Muscle of back (tissue), 11 donors: Measurements from ENCODE around the gene TSSK3. TPM values are rescaled to one million over a fixed set of nuclear protein-coding genes. Genes with fewer than 3 reads are reported as not detected.
"Not testable (repeated sequence)": the region's sequence is repeated elsewhere in the genome, so short reads cannot be mapped to it uniquely, and the experiment has no call there.

Experiments
- DNase-seq, 3 donors: peaks; one replicate each; pipeline versions ENCODE4 v3.0.0 to v3.0.0-alpha.2; 2013
- polyA plus RNA-seq, 10 donors: library from polyadenylated mRNA; unstranded; fragments of 120-200 nt; gene quantifications; one replicate each; pipeline ENCODE4 v1.2.1, GENCODE V29; 2013; ENCODE audit not compliant: insufficient read length in 10 of 10

The TSSK3 gene
- polyA plus RNA-seq, 10 donors = 0.82 to 5.1 (median 1.8) TPM

- not testable (repeated sequence) for DNase-seq
These were observed 34.2 kb downstream of the TSSK3 start for GRCh38 chr1:32396524-32396923.

GRCh38 chr1:32398401-32398800, 36.1 kb downstream of the TSSK3 start:
- DNase-seq = no peak

GRCh38 chr1:32399843-32400242, 37.5 kb downstream of the TSSK3 start:
- DNase-seq = no peak

GRCh38 chr1:32400876-32401631, 38.7 kb downstream of the TSSK3 start:
- DNase-seq = peak; percentile 78 to 90 (median 82)

GRCh38 chr1:32404946-32405345, 42.6 kb downstream of the TSSK3 start:
- no peak for DNase-seq

- DNase-seq = no peak
These were observed 43.5 kb downstream of the TSSK3 start for GRCh38 chr1:32405672-32406467.

- DNase-seq = no peak
These were observed 44.3 kb downstream of the TSSK3 start for GRCh38 chr1:32406629-32407111.

- DNase-seq = no peak
These were observed 48.9 kb downstream of the TSSK3 start for GRCh38 chr1:32411261-32411660.

- peak in 2 of 3 donors; percentile 25 to 46 for DNase-seq
These were observed 51.3 kb downstream of the TSSK3 start for GRCh38 chr1:32413507-32414185.

Other genes with a start within 250 kb of the TSSK3 start
- 10 to 100 TPM; 27.8 to 44.4 (median 33.7) TPM for gene TXLNA, start 182.9 kb upstream of the TSSK3 start, polyA plus RNA-seq
- 10 to 100 TPM; 28.8 to 60.1 (median 46.8) TPM for gene CCDC28B, start 161.9 kb upstream of the TSSK3 start, polyA plus RNA-seq
- gene IQCC, start 156.9 kb upstream of the TSSK3 start, polyA plus RNA-seq = 1 to 10 TPM; 2.0 to 4.9 (median 3.1) TPM
- gene DCDC2B, start 153.4 kb upstream of the TSSK3 start, polyA plus RNA-seq = under 1 TPM; 0.19 to 0.94 (median 0.31) TPM
- 10 to 100 TPM in 4 of 10 donors, 1 to 10 TPM in 6; 8.0 to 16.0 (median 9.1) TPM for gene TMEM234, start 140.2 kb upstream of the TSSK3 start, polyA plus RNA-seq
- gene EIF3I, start 140.1 kb upstream of the TSSK3 start, polyA plus RNA-seq = 100 to 1,000 TPM; 146 to 185 (median 164) TPM
- 1 to 10 TPM; 2.1 to 6.7 (median 3.9) TPM for gene FAM167B, start 115.3 kb upstream of the TSSK3 start, polyA plus RNA-seq
- 10 to 100 TPM in 1 of 10 donors, 1 to 10 TPM in 2, under 1 TPM in 7; 0.26 to 14.1 (median 0.74) TPM for gene LCK, start 111.3 kb upstream of the TSSK3 start, polyA plus RNA-seq
- 10 to 100 TPM; 27.5 to 50.3 (median 41.3) TPM for gene HDAC1, start 70.5 kb upstream of the TSSK3 start, polyA plus RNA-seq
- 100 to 1,000 TPM; 129 to 217 (median 146) TPM for gene MARCKSL1, start 26.3 kb upstream of the TSSK3 start, polyA plus RNA-seq
- gene FAM229A, start 54 bp upstream of the TSSK3 start, polyA plus RNA-seq = 1 to 10 TPM; 1.7 to 8.1 (median 4.7) TPM
- gene BSDC1, start 31.9 kb downstream of the TSSK3 start, polyA plus RNA-seq = 10 to 100 TPM; 34.3 to 43.8 (median 40.0) TPM
- under 1 TPM; 0.07 to 0.22 (median 0.14) TPM for gene ZBTB8B, start 102.5 kb downstream of the TSSK3 start, polyA plus RNA-seq
- gene ZBTB8A, start 176.9 kb downstream of the TSSK3 start, polyA plus RNA-seq = 10 to 100 TPM in 5 of 10 donors, 1 to 10 TPM in 5; 8.4 to 11.9 (median 10.4) TPM